Calu3 (cell line): Measurements from ENCODE around the gene KANSL1. TPM values are rescaled to one million over a fixed set of nuclear protein-coding genes. Genes with fewer than 3 reads are reported as not detected.

ENCODE experiments used
- BruUV-seq: library from RNA; stranded (reverse); fragments of 400-500 nt; replicated peaks from 2 replicates; lab custom pipeline; 2021; lab: Mats Ljungman, UMichigan
- CTCF ChIA-PET: fragments of 300-600 bp; sonication (Branson Sonifier 250); formaldehyde crosslinking; loops from one replicate; lab custom pipeline; 2022; ENCODE audit warnings: antibody characterized with exemption; lab: Charles Lee
- DNase-seq: peaks from one replicate; pipeline ENCODE4 v3.0.0; 2022
- H3K27ac Mint-ChIP-seq: one replicate; pipeline ENCODE4 v1.8.0; 2022; ENCODE audit warnings: mixed read lengths; ENCODE audit not compliant: unreplicated experiment
- H3K27me3 Mint-ChIP-seq: one replicate; pipeline ENCODE4 v1.8.0; 2022; ENCODE audit warnings: mixed read lengths; ENCODE audit not compliant: unreplicated experiment
- H3K36me3 Mint-ChIP-seq: one replicate; pipeline ENCODE4 v1.8.0; 2022; ENCODE audit warnings: mild to moderate bottlenecking, moderate library complexity, mixed read lengths; ENCODE audit not compliant: insufficient read depth, unreplicated experiment
- H3K4me1 Mint-ChIP-seq: one replicate; pipeline ENCODE4 v1.8.0; 2022; ENCODE audit warnings: mild to moderate bottlenecking, low read depth, mixed read lengths; ENCODE audit not compliant: unreplicated experiment
- H3K4me3 Mint-ChIP-seq: one replicate; pipeline ENCODE4 v1.8.0; 2022; ENCODE audit warnings: mild to moderate bottlenecking, low read depth, moderate library complexity, mixed read lengths; ENCODE audit not compliant: unreplicated experiment
- H3K9me3 Mint-ChIP-seq: one replicate; pipeline ENCODE4 v1.8.0; 2022; ENCODE audit warnings: low read depth, mixed read lengths; ENCODE audit not compliant: unreplicated experiment
- intact Hi-C: fragments of 100-400 bp; cut with micrococcal nuclease; formaldehyde crosslinking; loops from one replicate; pipeline ENCODE4 v1.10.0; 2022; ENCODE audit not compliant: unreplicated experiment
- total RNA-seq: library from RNA; stranded (reverse); gene quantifications from 2 replicates; pipeline ENCODE4 v1.2.3, GENCODE V29; 2022
- TF ChIP-seq, protein P1 (sequence below): fragments of 200-600 bp; IDR thresholded peaks from one replicate; pipeline ENCODE4 v1.8.0; 2022; ENCODE audit warnings: antibody characterized with exemption; ENCODE audit not compliant: unreplicated experiment

The KANSL1 gene
- total RNA-seq, 1 experiment from 2014 or later = 190 TPM

DNA sequence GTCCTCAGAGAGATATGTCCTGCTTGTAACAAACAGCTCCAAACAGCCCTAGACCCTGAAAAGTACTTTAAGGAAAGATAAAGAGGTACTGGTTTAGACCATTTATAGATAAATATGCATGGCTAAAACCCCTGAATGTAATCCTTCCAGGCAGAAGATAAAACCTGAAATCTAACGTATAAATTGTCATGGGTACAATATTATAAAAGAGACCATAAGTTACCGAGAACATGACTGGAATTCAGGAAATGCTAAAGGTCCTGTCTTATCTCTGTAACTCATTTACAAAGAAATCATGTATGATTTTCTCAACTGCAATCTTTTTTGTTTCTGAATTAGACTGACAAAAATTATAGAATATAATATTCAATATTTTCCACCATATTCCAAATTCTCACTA lies 9.2 kb upstream of the KANSL1 start:
- intact Hi-C loops = no loop called here
- CTCF ChIA-PET = interaction anchor here (0.6 to 2.2 kb wide), 6 partner anchors 9 to 1477 kb away, joined by 3 to 12 read pairs (median 4); partner anchors contain the start of gene KANSL1
- peaks cover 6% of the 10 kb centered on the region for H3K9me3 Mint-ChIP-seq
- peak overlapping the region; percentile 76 for H3K27ac Mint-ChIP-seq
- no TSS peak for BruUV-seq
- DNase-seq = no peak
- H3K4me3 Mint-ChIP-seq = peak overlapping the region; percentile 43
- no peaks in the 10 kb centered on the region for H3K27me3 Mint-ChIP-seq
- TF ChIP-seq, protein P1, sequence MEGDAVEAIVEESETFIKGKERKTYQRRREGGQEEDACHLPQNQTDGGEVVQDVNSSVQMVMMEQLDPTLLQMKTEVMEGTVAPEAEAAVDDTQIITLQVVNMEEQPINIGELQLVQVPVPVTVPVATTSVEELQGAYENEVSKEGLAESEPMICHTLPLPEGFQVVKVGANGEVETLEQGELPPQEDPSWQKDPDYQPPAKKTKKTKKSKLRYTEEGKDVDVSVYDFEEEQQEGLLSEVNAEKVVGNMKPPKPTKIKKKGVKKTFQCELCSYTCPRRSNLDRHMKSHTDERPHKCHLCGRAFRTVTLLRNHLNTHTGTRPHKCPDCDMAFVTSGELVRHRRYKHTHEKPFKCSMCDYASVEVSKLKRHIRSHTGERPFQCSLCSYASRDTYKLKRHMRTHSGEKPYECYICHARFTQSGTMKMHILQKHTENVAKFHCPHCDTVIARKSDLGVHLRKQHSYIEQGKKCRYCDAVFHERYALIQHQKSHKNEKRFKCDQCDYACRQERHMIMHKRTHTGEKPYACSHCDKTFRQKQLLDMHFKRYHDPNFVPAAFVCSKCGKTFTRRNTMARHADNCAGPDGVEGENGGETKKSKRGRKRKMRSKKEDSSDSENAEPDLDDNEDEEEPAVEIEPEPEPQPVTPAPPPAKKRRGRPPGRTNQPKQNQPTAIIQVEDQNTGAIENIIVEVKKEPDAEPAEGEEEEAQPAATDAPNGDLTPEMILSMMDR = no peak
- peaks cover 55% of the 10 kb centered on the region for H3K4me1 Mint-ChIP-seq
- H3K36me3 Mint-ChIP-seq = peaks cover 29% of the 10 kb centered on the region

DNA sequence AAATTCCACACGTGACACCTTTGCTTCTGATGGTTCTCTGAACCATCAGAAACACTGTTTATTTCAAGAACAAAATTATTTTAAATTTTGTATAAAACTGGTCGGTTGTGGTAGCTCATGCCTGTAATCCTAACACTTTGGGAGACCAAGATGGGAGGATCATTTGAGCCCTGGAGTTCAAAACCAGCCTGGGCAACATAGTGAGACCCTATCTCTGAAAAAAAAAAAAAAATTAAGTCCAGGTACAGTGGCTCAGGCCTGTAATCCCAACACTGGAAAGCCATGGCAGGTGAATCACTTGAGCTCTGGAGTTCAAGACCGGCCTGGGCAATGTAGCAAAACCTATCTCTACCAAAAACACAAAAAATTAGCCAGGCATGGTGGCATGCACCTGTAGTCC lies 8.3 kb upstream of the KANSL1 start:
- Mint-ChIP-seq H3K27ac (peak overlapping the region; percentile 76), H3K27me3 (no peaks in the 10 kb centered on the region), H3K9me3 (peaks cover 4% of the 10 kb centered on the region), H3K36me3 (peaks cover 25% of the 10 kb centered on the region), H3K4me1 (peaks cover 63% of the 10 kb centered on the region), H3K4me3 (peak overlapping the region; percentile 43)
- intact Hi-C loops = no loop called here
- TF ChIP-seq, protein P1 = no peak
- no TSS peak for BruUV-seq
- CTCF ChIA-PET = interaction anchor here (1.2 to 2.2 kb wide), 5 partner anchors 8 to 157 kb away, joined by 3 to 12 read pairs (median 4); partner anchors contain the start of gene KANSL1
- DNase-seq = no peak

DNA sequence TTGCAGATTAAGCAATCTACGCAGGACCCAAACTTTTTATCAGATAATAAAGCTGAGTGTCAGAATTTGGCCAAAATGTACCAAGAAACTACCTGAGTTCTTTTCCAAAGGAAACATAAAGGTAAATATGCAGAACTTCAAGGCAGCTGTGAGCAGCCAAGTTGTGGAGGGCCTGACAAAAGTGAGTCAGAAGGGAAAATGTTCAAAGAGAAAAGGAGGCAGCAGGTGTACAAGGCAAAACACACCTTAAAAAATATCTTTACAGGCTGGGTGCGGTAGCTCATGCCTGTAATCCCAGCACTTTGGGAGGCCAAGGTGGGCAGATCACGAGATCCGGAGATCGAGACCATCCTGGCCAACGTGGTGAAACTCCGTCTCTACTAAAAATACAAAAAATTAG lies 7.0 kb upstream of the KANSL1 start:
- Mint-ChIP-seq H3K36me3 (peaks cover 17% of the 10 kb centered on the region), H3K27me3 (no peaks in the 10 kb centered on the region), H3K27ac (peak overlapping the region; percentile 11), H3K4me1 (peaks cover 69% of the 10 kb centered on the region), H3K9me3 (no peaks in the 10 kb centered on the region), H3K4me3 (no peak overlapping the region)
- no peak for DNase-seq
- CTCF ChIA-PET = interaction anchor here (0.6 to 2.3 kb wide), 4 partner anchors 11 to 565 kb away, joined by 3 to 10 read pairs (median 6); no protein-coding TSS in a partner anchor
- intact Hi-C loops = no loop called here
- TF ChIP-seq, protein P1 = no peak
- no TSS peak for BruUV-seq

DNA sequence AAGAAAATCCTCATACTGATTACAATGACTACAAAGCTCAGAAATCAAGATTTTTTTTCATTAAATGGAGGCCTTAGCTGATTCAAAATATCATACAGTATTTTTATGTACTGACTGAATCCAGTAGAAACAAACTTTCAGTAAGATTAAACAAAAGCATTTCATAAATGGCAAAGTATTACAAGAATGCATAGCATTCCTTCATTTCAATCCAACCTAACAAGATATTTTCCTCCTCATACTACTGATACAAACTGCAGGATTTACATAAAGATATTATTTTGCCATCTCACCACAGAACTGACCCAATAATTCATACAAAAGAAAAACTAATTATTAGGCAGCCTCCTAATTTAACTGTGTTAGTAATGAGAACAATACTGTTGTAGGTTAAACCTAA lies 6.2 kb upstream of the KANSL1 start:
- TF ChIP-seq, protein P1 = no peak
- Mint-ChIP-seq H3K4me3 (peak overlapping the region; percentile 8), H3K27ac (peak overlapping the region; percentile 32)

More for the DNA sequence above, 6.2 kb upstream of the KANSL1 start:
- CTCF ChIA-PET = interaction anchor here (0.7 to 2.3 kb wide), 4 partner anchors 9 to 21 kb away, joined by 3 to 10 read pairs (median 5); no protein-coding TSS in a partner anchor
- no peak for DNase-seq
- peaks cover 19% of the 10 kb centered on the region for H3K36me3 Mint-ChIP-seq
- intact Hi-C loops = no loop called here
- H3K4me1 Mint-ChIP-seq = peaks cover 77% of the 10 kb centered on the region
- BruUV-seq = no TSS peak
- H3K9me3 Mint-ChIP-seq = no peaks in the 10 kb centered on the region
- no peaks in the 10 kb centered on the region for H3K27me3 Mint-ChIP-seq
